ENCODE data around the gene DEDD. TPM values are rescaled to one million over a fixed set of nuclear protein-coding genes. Genes with fewer than 3 reads are reported as not detected.

DEDD gene
- total RNA-seq, 3 donors from 2014 or later = 28.7 to 39.0 (median 37.6) TPM

- Histone ChIP-seq H3K4me3 (no peak overlapping the region), H3K36me3 (peaks cover 3% of the 10 kb centered on the region), H3K27ac (no peak overlapping the region), H3K9me3 (no peaks in the 10 kb centered on the region), H3K27me3 (no peaks in the 10 kb centered on the region), H3K4me1 (peaks cover 0 to 16% of the 10 kb centered on the region in 2 donors)
- intact Hi-C loops (cut with DNase I; ENCODE audit: low total_unique reads) = no loop called here
- TF ChIP-seq POLR2A (IDR thresholded peaks at IDR 0.05) = no peak
- no peak for TF ChIP-seq CTCF (IDR thresholded peaks at IDR 0.05)
- no peak for TF ChIP-seq POLR2AphosphoS5 (IDR thresholded peaks at IDR 0.05)
- DNase-seq (ENCODE audit: low spot score in 2 of 2) = no peak
Measured at GRCh38 chr1:161168906-161169305, 36.4 kb upstream of the DEDD start.

GRCh38 chr1:161166669-161167548 lies 34.4 kb upstream of the DEDD start:
- no peak for TF ChIP-seq POLR2A (IDR thresholded peaks at IDR 0.05)
- TF ChIP-seq CTCF (IDR thresholded peaks at IDR 0.05) = no peak
- no peak for TF ChIP-seq POLR2AphosphoS5 (IDR thresholded peaks at IDR 0.05)
- H3K27ac ChIP-seq = peak overlapping the region; percentile 92 to 93
- DNase-seq (ENCODE audit: low spot score in 2 of 2) = no peak
- no peaks in the 10 kb centered on the region for H3K27me3 ChIP-seq
- H3K4me3 ChIP-seq = peak overlapping the region; percentile 54 to 88 (median 86)
- peaks cover 0 to 4% of the 10 kb centered on the region in 2 donors for H3K4me1 ChIP-seq
- no peaks in the 10 kb centered on the region for H3K36me3 ChIP-seq
- intact Hi-C loops (cut with DNase I; ENCODE audit: low total_unique reads) = no loop called here
- no peaks in the 10 kb centered on the region for H3K9me3 ChIP-seq

- Histone ChIP-seq H3K4me3 (peak within 1 kb of the TSS; percentile 54 to 88 (median 86)), H3K36me3 (no peaks in the 10 kb centered on the region), H3K4me1 (peaks cover 0 to 9% of the 10 kb centered on the region in 2 donors), H3K27ac (peak within 1 kb of the TSS; percentile 92 to 93), H3K27me3 (no peaks in the 10 kb centered on the region), H3K9me3 (no peaks in the 10 kb centered on the region)
- DNase-seq (ENCODE audit: low spot score in 2 of 2) = peak; percentile 97 to 98
- intact Hi-C loops (cut with DNase I; ENCODE audit: low total_unique reads) = no loop called here
- TF ChIP-seq POLR2A (IDR thresholded peaks at IDR 0.05) = peak; percentile 32
- TF ChIP-seq CTCF (IDR thresholded peaks at IDR 0.05) = peak; percentile 9 to 33 (median 31)
- peak; percentile 73 to 90 (median 85) for TF ChIP-seq POLR2AphosphoS5 (IDR thresholded peaks at IDR 0.05)
Measured at GRCh38 chr1:161165742-161166668, 33.5 kb upstream of the DEDD start, which contains the start of gene PPOX. Gene PPOX (plus strand): TSS chr1:161166426. CDS start chr1:161166848, 422 bp downstream.

GRCh38 chr1:161164901-161165610 lies 32.6 kb upstream of the DEDD start:
- intact Hi-C loops (cut with DNase I; ENCODE audit: low total_unique reads) = no loop called here
- Histone ChIP-seq H3K27me3 (no peaks in the 10 kb centered on the region), H3K36me3 (no peaks in the 10 kb centered on the region), H3K4me3 (peak overlapping the region; percentile 54 to 88 (median 86)), H3K4me1 (peaks cover 3 to 16% of the 10 kb centered on the region in 2 donors), H3K27ac (peak overlapping the region; percentile 92 to 93), H3K9me3 (no peaks in the 10 kb centered on the region)
- no peak for DNase-seq (ENCODE audit: low spot score in 2 of 2)
- TF ChIP-seq POLR2AphosphoS5 (IDR thresholded peaks at IDR 0.05) = no peak
- TF ChIP-seq POLR2A (IDR thresholded peaks at IDR 0.05) = no peak
- TF ChIP-seq CTCF (IDR thresholded peaks at IDR 0.05) = no peak
